H1 (cell line): Measurements from ENCODE around the gene MAD2L2. TPM values are rescaled to one million over a fixed set of nuclear protein-coding genes. Genes with fewer than 3 reads are reported as not detected.

Experiments
- CTCF ChIA-PET: fragments of 300-600 bp; sonication (Branson Sonifier 250); formaldehyde crosslinking; loops from one replicate; lab custom pipeline; 2021; ENCODE audit not compliant: partially characterized antibody; lab: Charles Lee
- POLR2A ChIA-PET: fragments of 300-600 bp; sonication (Branson Sonifier 250); formaldehyde crosslinking; loops from one replicate; lab custom pipeline; 2021; ENCODE audit warnings: inconsistent platforms; ENCODE audit not compliant: partially characterized antibody; lab: Charles Lee
- DNase-seq, 2 experiments: peaks; one replicate each; pipeline versions ENCODE4 v3.0.0 to v3.0.0-alpha.2; 2010 to 2022; ENCODE audit warnings: low spot score in 2 of 2, low read depth in 1 of 2, mixed read lengths in 1 of 2
- FAIRE-seq: peaks from 2 replicates; lab custom pipeline; 2011; peaks lifted over from hg19 to GRCh38; lab: Jason Lieb, UNC
- H2AFZ ChIP-seq: 2 replicates; pipeline ENCODE4 v1.8.1; 2012; ENCODE audit warnings: low read length, inconsistent platforms
- H2AK5ac ChIP-seq: 2 replicates; pipeline ENCODE4 v1.6.1; 2013; ENCODE audit warnings: low read depth, low read length
- H2BK120ac ChIP-seq: replicated peaks from 2 replicates; pipeline ENCODE3; 2013; ENCODE audit warnings: low read depth, low read length, inconsistent platforms
- H2BK12ac ChIP-seq: 2 replicates; pipeline ENCODE4 v1.6.1; 2013; ENCODE audit warnings: low read depth, low read length
- H2BK15ac ChIP-seq: 2 replicates; pipeline ENCODE4 v1.6.1; 2013; ENCODE audit warnings: low read length
- H2BK20ac ChIP-seq: 2 replicates; pipeline ENCODE4 v1.6.1; 2013; ENCODE audit warnings: low read length
- H2BK5ac ChIP-seq: 2 replicates; pipeline ENCODE4 v1.6.1; 2013; ENCODE audit warnings: low read depth, low read length
- H3K14ac ChIP-seq: 2 replicates; pipeline ENCODE4 v1.6.1; 2013; ENCODE audit warnings: inconsistent platforms; ENCODE audit not compliant: insufficient read length
- H3K18ac ChIP-seq: 2 replicates; pipeline ENCODE4 v1.6.1; 2013; ENCODE audit warnings: low read length; ENCODE audit errors: extremely low read depth
- H3K23ac ChIP-seq: 2 replicates; pipeline ENCODE4 v1.6.1; 2013; ENCODE audit warnings: inconsistent platforms; ENCODE audit not compliant: insufficient read length
- H3K23me2 ChIP-seq: 2 replicates; pipeline ENCODE4 v1.6.1; 2013; ENCODE audit warnings: low read depth, low read length
- H3K27ac ChIP-seq: 2 replicates; pipeline ENCODE4 v1.6.1; 2011; ENCODE audit warnings: low read depth, low read length, inconsistent platforms
- H3K27me3 ChIP-seq, 4 experiments: replicated peaks in 1 of 4; 1 replicate in 1 of 4; 2 replicates in 3 of 4; pipeline versions ENCODE4 v1.6.1 to v1.8.1; 2011 to 2013; ENCODE audit warnings: low read length in 3 of 4, mild to moderate bottlenecking in 3 of 4, inconsistent platforms in 2 of 4, mixed read lengths in 2 of 4, moderate library complexity in 1 of 4; ENCODE audit not compliant: control insufficient read depth in 3 of 4, insufficient read depth in 3 of 4; ENCODE audit errors: extremely low read depth in 1 of 4
- H3K36me3 ChIP-seq, 4 experiments: 2 replicates each; pipeline versions ENCODE4 v1.6.1 to v1.8.1; 2011 to 2013; ENCODE audit warnings: mild to moderate bottlenecking in 4 of 4, low read length in 3 of 4, moderate library complexity in 2 of 4, control low read depth in 1 of 4, inconsistent platforms in 1 of 4; ENCODE audit not compliant: insufficient read depth in 4 of 4, control insufficient read depth in 2 of 4
- H3K4ac ChIP-seq: replicated peaks from 2 replicates; pipeline ENCODE3; 2013; ENCODE audit warnings: low read length, low read depth, mixed read lengths, inconsistent platforms; ENCODE audit not compliant: insufficient read length
- H3K4me1 ChIP-seq, 4 experiments: replicated peaks in 1 of 4; 1 replicate in 1 of 4; 2 replicates in 3 of 4; pipeline versions ENCODE4 v1.6.1 to v1.8.1; 2011 to 2013; ENCODE audit warnings: low read length in 3 of 4, inconsistent platforms in 2 of 4, mixed read lengths in 1 of 4; ENCODE audit not compliant: insufficient read depth in 4 of 4, control insufficient read depth in 3 of 4
- H3K4me2 ChIP-seq, 2 experiments: 2 replicates each; pipeline versions ENCODE4 v1.6.1 to v1.8.1; 2011 to 2013; ENCODE audit warnings: low read depth in 2 of 2, low read length in 2 of 2, control low read depth in 1 of 2, inconsistent platforms in 1 of 2, mild to moderate bottlenecking in 1 of 2; ENCODE audit not compliant: insufficient read depth in 1 of 2
- H3K4me3 ChIP-seq, 4 experiments: fragments of 200-600, 300-600 bp in 1 of 4; sonication (generic), shearing (Covaris generic), sonication (Bioruptor Twin) in 1 of 4; 2 replicates each; pipeline versions ENCODE4 v1.5.1 to v1.8.1; 2011 to 2016; ENCODE audit warnings: low read length in 4 of 4, low read depth in 3 of 4, control low read depth in 2 of 4, inconsistent platforms in 2 of 4, mild to moderate bottlenecking in 2 of 4, mixed read lengths in 1 of 4, moderate library complexity in 1 of 4; ENCODE audit not compliant: insufficient read depth in 2 of 4; ENCODE audit errors: extremely low read depth in 1 of 4
- H3K56ac ChIP-seq: replicated peaks from 2 replicates; pipeline ENCODE3; 2013; ENCODE audit warnings: low read depth, mild to moderate bottlenecking, mixed read lengths, low read length, inconsistent platforms; ENCODE audit not compliant: insufficient read length
- H3K79me1 ChIP-seq: 2 replicates; pipeline ENCODE4 v1.6.1; 2013; ENCODE audit warnings: low read depth, low read length, control low read depth
- H3K79me2 ChIP-seq, 2 experiments: 2 replicates each; pipeline versions ENCODE4 v1.6.1 to v1.8.1; 2012 to 2013; ENCODE audit warnings: low read length in 2 of 2, mild to moderate bottlenecking in 2 of 2, inconsistent platforms in 1 of 2; ENCODE audit not compliant: insufficient read depth in 2 of 2, control insufficient read depth in 1 of 2
- H3K9ac ChIP-seq, 4 experiments: replicated peaks in 1 of 4; 1 replicate in 1 of 4; 2 replicates in 3 of 4; pipeline versions ENCODE4 v1.6.1 to v1.8.1; 2011 to 2013; ENCODE audit warnings: low read depth in 3 of 4, low read length in 3 of 4, control low read depth in 2 of 4, mild to moderate bottlenecking in 2 of 4, moderate library complexity in 2 of 4, inconsistent platforms in 1 of 4; ENCODE audit errors: extremely low read depth in 1 of 4
- H3K9me3 ChIP-seq, 2 experiments: 2 replicates each; pipeline versions ENCODE4 v1.6.1 to v1.8.1; 2012 to 2013; ENCODE audit warnings: mild to moderate bottlenecking in 2 of 2, moderate library complexity in 2 of 2, control low read depth in 1 of 2, inconsistent platforms in 1 of 2, low read depth in 1 of 2, low read length in 1 of 2, mixed read lengths in 1 of 2; ENCODE audit not compliant: insufficient read depth in 2 of 2
- H4K20me1 ChIP-seq, 2 experiments: replicated peaks in 1 of 2; 2 replicates each; pipeline versions ENCODE3 to v1.8.1; 2011 to 2013; ENCODE audit warnings: inconsistent platforms in 2 of 2, low read length in 2 of 2, mild to moderate bottlenecking in 1 of 2; ENCODE audit not compliant: insufficient read depth in 2 of 2, control insufficient read depth in 1 of 2
- H4K5ac ChIP-seq: 2 replicates; pipeline ENCODE4 v1.6.1; 2013; ENCODE audit warnings: low read length, low read depth, mixed read lengths, inconsistent platforms; ENCODE audit not compliant: insufficient read length
- H4K8ac ChIP-seq: 2 replicates; pipeline ENCODE4 v1.8.0; 2013; ENCODE audit warnings: mild to moderate bottlenecking, moderate library complexity, low read length, inconsistent platforms; ENCODE audit not compliant: insufficient read depth; ENCODE audit errors: extremely low read depth
- H4K91ac ChIP-seq: replicated peaks from 2 replicates; pipeline ENCODE3; 2013; ENCODE audit warnings: low read length, mixed read lengths, inconsistent platforms; ENCODE audit not compliant: insufficient read length
- ASH2L ChIP-seq: fragments of 200-600, 300-600 bp; sonication (generic); IDR thresholded peaks from one replicate; pipeline ENCODE4 v1.7.1; 2017; ENCODE audit warnings: low read length
- CBX8 ChIP-seq: fragments of 300-800, 300-1000 bp; sonication (generic); IDR thresholded peaks from 2 replicates; pipeline ENCODE4 v1.7.1; 2016; ENCODE audit warnings: low read depth, low read length, borderline replicate concordance
- CHD1 ChIP-seq: IDR thresholded peaks from 2 replicates; pipeline ENCODE4 v1.6.1; 2012; ENCODE audit warnings: low read depth, low read length, improper control_type of control experiment
- CTBP2 ChIP-seq: IDR thresholded peaks from 2 replicates; pipeline ENCODE4 v1.7.0; 2011; ENCODE audit warnings: borderline replicate concordance, mild to moderate bottlenecking, moderate library complexity, mixed read lengths, low read length; ENCODE audit not compliant: insufficient read depth, insufficient read length
- EP300 ChIP-seq, 2 experiments: IDR thresholded peaks; 1 replicate in 1 of 2; 2 replicates in 1 of 2; pipeline ENCODE4 v1.6.1; 2011 to 2012; ENCODE audit warnings: low read depth in 2 of 2, low read length in 2 of 2, mild to moderate bottlenecking in 2 of 2, borderline replicate concordance in 1 of 2, inconsistent platforms in 1 of 2, moderate library complexity in 1 of 2
- JUND ChIP-seq: IDR thresholded peaks from 2 replicates; pipeline ENCODE4 v1.6.1; 2011; ENCODE audit warnings: mild to moderate bottlenecking, improper control_type of control experiment, low read length
- MAFK ChIP-seq: IDR thresholded peaks from 2 replicates; pipeline ENCODE4 v1.6.1; 2012; ENCODE audit warnings: low read depth, mild to moderate bottlenecking, improper control_type of control experiment, low read length
- SAP30 ChIP-seq: fragments of 300-600 bp; sonication (generic); IDR thresholded peaks from 2 replicates; pipeline ENCODE4 v1.7.1; 2012; ENCODE audit warnings: low read length, moderate library complexity, mild to moderate bottlenecking, inconsistent platforms; ENCODE audit not compliant: insufficient read depth, insufficient replicate concordance
- SIX5 ChIP-seq: IDR thresholded peaks from 2 replicates; pipeline ENCODE4 v1.6.1; 2011; ENCODE audit warnings: mild to moderate bottlenecking, low read depth, low read length
- TAF1 ChIP-seq: IDR thresholded peaks from 2 replicates; pipeline ENCODE4 v1.6.1; 2011; ENCODE audit warnings: mild to moderate bottlenecking, low read depth, low read length
- TBP ChIP-seq: IDR thresholded peaks from 2 replicates; pipeline ENCODE4 v1.6.1; 2011; ENCODE audit warnings: low read depth, low read length, improper control_type of control experiment
- YY1 ChIP-seq: IDR thresholded peaks from 2 replicates; pipeline ENCODE4 v1.6.1; 2011; ENCODE audit warnings: low read depth, mild to moderate bottlenecking, low read length
- WGBS, 2 experiments: shearing (Covaris generic) in 1 of 2; methylation state at CpG; one replicate each; pipeline versions ENCODE4 v1.1.6 to v1.1.7; 2013 to 2015; ENCODE audit warnings: low lambda C conversion rate in 2 of 2, mixed read lengths in 2 of 2, inconsistent platforms in 1 of 2, low coverage in 1 of 2, missing lambda C conversion rate in 1 of 2; ENCODE audit not compliant: insufficient replicate concordance in 2 of 2, insufficient coverage in 1 of 2, insufficient read length in 1 of 2; ENCODE audit errors: extremely low coverage in 1 of 2, missing lambda C conversion rate in 1 of 2; 5-methylcytosine and 5-hydroxymethylcytosine counted together
- polyA plus RNA-seq, 7 experiments: library from polyadenylated mRNA; depleted of rRNA in 3 of 7; stranded (reverse) in 5 of 7; unstranded in 2 of 7; fragments of >200 nt in 5 of 7; fragments of 200-250 nt in 2 of 7; gene quantifications; 1 replicate in 5 of 7; 2 replicates in 1 of 7; 4 replicates in 1 of 7; pipeline versions ENCODE4 v1.2.1 to v1.2.3, GENCODE V29; 2011 to 2013; ENCODE audit warnings: missing spikeins in 2 of 7, mixed read lengths in 2 of 7
- total RNA-seq: library from RNA; stranded (reverse); fragmentation: NEBNext Ultra II Directional; extraction: Animal tissue kit (Norgen Biotek cat#: 25700); gene quantifications from 2 replicates; pipeline ENCODE4 v1.2.1, GENCODE V29; 2021

The MAD2L2 gene
- total and polyA plus RNA-seq, 2 of the 8 experiments (the other 6 are each of a cell fraction or from before 2014, with no cell fraction given): 310 to 469 TPM

DNA sequence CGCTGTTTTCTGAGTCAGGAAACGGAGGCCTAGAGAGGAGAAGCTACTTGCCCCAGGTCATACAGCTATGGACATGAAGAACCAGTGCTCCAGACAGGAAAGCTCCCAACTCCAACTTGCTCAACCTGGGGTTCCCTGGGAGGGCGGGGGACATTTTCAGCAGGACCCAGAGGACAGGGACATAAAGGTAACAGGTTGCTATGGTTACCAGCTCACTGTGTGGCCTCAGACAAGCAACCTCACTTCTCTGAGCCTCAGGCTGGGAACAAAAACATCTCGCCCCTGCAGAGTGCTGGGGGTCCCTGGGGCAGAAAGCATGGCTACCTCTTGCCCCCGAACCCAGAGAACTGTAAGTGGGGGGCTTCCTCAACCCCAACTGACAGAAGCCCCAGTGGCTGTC is 42.8 kb downstream of the MAD2L2 start:
- H2BK20ac ChIP-seq: no peak overlapping the region
- TF ChIP-seq SIX5: no peak
- TF ChIP-seq SAP30: no peak
- TF ChIP-seq JUND: no peak
- TF ChIP-seq TBP: no peak
- no peak for TF ChIP-seq YY1
- TF ChIP-seq CBX8: no peak
- no peak for TF ChIP-seq EP300 (IDR thresholded peaks at IDR 0.05; ENCODE audit: borderline replicate concordance in 1 of 2, low read depth in 2 of 2, low read length in 2 of 2)
- no peak for TF ChIP-seq ASH2L
- TF ChIP-seq TAF1: no peak
- no peak for TF ChIP-seq CHD1
- TF ChIP-seq CTBP2: no peak
- TF ChIP-seq MAFK: no peak
- H4K91ac ChIP-seq: no peak overlapping the region
- H3K27ac ChIP-seq: no peak overlapping the region
- no peak overlapping the region for H3K4me3 ChIP-seq
- H3K18ac ChIP-seq: no peak overlapping the region
- H2AFZ ChIP-seq: no peak overlapping the region
- no peaks in the 10 kb centered on the region for H3K36me3 ChIP-seq
- FAIRE-seq: no peak
- H3K56ac ChIP-seq: no peak overlapping the region
- no peaks in the 10 kb centered on the region for H3K79me1 ChIP-seq
- no peak overlapping the region for H3K23ac ChIP-seq
- no peaks in the 10 kb centered on the region for H3K9me3 ChIP-seq
- H2BK120ac ChIP-seq: no peak overlapping the region
- no peaks in the 10 kb centered on the region; a peak in 1 of 7 replicates for H3K27me3 ChIP-seq
- peaks cover 1 to 7% of the 10 kb centered on the region in 2 experiments for H4K20me1 ChIP-seq
- no peak overlapping the region for H3K9ac ChIP-seq
- no peak overlapping the region for H4K8ac ChIP-seq
- H2AK5ac ChIP-seq: no peak overlapping the region
- ChIA-PET POLR2A (interaction anchor here (0.5 to 1.5 kb wide), 7 partner anchors 11 to 237 kb away, joined by 3 to 5 read pairs (median 4); partner anchors contain the start of gene AGTRAP), CTCF (interaction anchor here (0.7 to 8.7 kb wide), 9 partner anchors 5 to 395 kb away, joined by 3 to 66 read pairs (median 4); no protein-coding TSS in a partner anchor)
- H3K23me2 ChIP-seq: no peaks in the 10 kb centered on the region
- no peak overlapping the region for H2BK15ac ChIP-seq
- DNase-seq: no peak
- H3K79me2 ChIP-seq: no peaks in the 10 kb centered on the region
- no peak overlapping the region for H2BK5ac ChIP-seq
- no peak overlapping the region for H3K4ac ChIP-seq
- H4K5ac ChIP-seq: no peak overlapping the region
- H3K4me2 ChIP-seq: no peak overlapping the region
- no peak overlapping the region for H2BK12ac ChIP-seq
- H3K14ac ChIP-seq: no peak overlapping the region
- no peaks in the 10 kb centered on the region for H3K4me1 ChIP-seq
- 80% methylated on average over 5 of the region's 5 CpGs; no CpG with 5 or more reads in 1 of the 2 experiments for WGBS, 2 experiments
